Fibroblast of skin of left biceps (primary cell): ENCODE results near the gene SPSB4.

Source experiments
- DNase-seq, 2 experiments: peaks; one replicate each; pipeline ENCODE4 v3.0.0-alpha.2; 2013; ENCODE audit warnings: low read depth in 2 of 2

Gene SPSB4

DNA sequence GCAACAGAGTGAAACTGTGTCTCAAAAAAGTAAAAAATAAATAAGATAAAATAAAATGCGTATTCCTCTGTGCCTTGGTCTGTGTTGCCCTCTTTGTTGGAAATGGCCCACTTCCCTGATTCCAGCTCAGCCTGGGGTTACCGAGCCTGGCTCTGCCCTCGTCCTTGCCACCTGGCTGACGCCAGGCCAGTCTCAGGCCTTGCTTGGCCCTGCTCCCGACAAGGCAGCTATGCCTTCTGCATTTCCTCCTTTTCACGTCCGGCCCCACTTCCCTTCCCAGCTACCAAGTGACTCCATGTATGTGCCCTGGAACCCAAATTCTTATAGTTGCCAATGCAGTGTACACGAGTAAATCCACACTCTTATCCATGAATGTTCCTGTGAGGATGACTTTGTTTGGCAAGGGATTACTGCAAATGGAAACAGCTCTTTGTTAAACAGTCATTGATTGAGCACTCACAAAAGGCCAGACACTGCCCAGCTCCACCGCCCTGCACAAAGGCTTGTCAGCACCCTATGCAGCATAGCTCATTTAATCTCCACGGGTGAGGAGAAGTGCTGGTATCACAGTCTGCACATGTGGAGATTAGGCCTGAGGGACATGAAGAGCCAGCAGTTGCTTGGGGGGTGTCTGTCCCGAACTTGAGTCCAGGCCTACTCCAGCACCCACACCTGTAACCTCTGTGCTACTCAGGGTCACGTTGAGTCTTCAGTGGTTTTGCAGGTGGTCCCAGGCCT is 25.1 kb downstream of the SPSB4 start:
- DNase-seq = no peak

DNA sequence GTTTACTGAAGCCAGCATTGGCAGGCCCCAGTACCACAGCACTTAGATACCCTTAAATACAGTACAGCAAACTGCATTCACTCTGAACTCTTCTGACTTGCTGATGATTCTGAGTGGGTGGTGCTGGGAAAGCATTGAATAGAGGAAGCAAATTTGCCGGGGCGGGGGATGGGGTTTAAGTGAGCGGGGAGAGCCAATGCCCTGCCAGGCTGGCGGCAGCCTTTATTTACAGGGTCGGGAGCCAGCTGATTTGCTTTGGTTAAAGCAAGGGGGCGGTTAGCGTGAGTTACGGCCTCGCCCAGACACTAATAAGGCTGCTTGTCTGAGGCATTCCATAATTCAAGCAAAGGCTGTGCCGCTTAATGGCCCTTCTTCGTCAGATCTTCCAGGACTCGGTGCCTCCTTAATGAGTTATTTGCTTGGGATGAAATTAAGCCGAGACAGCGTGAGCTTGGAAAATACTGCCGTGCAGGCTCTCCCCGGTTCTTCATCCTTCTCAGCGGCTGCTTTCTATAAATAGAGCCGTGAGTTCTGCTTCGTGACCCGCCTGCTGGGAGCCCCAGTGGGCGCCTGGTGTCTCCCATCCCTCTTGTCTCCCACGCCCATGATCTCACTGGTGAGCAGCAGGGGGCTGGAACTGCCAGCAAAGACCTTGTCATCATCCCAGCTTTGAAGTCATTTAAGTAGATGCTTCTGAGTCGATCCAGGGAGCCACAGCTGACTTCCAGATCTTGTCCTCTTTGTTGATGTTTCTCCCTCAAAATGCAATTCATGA is 25.8 kb downstream of the SPSB4 start:
- no peak for DNase-seq

DNA sequence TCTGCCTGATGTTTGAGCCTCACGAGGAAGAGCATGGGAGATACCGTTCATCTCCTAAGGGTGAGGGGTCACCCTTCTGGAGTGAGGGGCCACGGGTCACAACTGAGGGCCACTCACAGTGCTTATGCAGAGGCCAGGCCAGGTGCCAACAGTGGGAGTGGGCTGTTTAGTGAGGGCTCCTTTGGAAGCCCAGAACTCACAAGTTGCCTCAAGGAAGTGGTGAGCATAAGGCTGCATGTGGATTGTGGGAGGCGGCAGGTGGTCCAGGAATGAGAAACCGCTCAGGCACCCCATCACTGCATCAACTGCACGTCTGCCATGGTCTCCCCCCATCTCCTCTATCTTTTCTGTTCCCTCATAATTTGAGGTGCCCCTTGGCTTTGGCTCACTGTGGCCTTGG is 26.5 kb downstream of the SPSB4 start:
- no peak for DNase-seq

DNA sequence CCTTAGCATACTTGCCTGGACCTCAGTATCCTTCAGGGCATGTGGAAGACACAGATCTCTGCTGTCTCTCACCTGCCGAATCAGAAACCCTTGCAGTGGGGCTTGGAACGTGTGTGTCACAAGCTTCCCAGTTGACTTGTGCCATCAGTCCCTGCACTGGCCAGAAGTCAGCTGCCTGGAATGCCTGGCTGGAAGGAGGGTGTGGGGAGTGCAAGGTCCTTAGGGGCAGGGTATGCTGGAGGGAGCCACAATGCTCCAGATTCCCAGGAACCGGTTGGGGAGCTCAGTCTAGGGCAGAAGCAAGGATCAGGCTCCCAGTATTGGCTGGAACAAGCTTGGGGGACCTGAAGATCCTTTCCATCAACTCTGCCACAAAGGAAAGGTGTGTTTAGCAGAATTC is 27.1 kb downstream of the SPSB4 start:
- no peak for DNase-seq

DNA sequence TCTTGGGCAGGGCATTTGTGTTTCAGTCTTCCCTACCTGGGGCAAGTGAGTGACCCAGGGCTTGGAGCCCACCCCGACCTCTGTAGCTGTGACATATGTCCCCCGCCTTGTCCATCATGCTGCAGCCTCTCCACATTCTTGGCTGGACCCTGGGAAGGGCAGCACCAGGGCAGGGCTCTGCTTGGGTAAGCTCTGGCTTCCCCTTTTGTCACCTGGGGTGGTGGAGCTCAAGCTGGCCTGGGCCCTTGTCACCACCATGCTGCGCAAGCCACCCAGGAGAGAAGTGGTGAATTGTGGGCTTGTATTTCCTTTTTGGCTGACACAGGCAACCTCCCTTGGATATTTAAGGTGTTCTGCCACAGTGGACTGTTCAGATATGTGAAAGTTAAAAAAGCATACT is 29.3 kb downstream of the SPSB4 start:
- DNase-seq = no peak

DNA sequence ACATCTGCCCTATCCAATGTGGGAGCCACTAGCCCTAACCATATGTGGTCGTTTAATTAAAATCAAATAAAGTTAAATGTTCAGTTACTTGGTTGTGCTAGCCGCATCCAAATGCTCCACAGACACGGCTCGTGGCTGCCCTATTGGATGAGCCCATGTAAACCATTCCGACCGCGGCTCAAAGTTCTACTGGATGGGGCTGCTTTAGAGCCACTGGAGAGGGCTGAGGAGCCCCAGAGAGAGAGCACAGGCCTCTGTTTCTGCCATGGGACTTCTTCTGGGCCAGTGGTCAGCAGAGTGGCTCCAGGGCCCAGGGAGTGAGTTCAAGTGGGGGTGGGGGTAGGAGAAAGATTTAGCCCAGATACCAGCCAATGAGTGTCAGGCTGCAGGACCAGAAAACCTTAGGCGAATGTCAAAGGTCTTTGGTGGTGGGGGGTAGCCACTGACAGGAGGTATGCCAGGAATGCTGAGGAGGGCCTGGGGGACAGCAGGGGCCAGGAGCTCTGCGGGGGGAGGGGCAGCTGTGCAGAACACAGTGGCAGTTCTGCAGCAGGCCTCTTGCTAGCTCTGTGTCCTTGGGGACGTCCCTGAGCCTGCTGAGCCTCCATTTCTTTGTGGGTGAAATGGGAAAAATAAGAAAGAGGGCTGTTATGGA is 30.1 kb downstream of the SPSB4 start:
- DNase-seq = no peak

DNA sequence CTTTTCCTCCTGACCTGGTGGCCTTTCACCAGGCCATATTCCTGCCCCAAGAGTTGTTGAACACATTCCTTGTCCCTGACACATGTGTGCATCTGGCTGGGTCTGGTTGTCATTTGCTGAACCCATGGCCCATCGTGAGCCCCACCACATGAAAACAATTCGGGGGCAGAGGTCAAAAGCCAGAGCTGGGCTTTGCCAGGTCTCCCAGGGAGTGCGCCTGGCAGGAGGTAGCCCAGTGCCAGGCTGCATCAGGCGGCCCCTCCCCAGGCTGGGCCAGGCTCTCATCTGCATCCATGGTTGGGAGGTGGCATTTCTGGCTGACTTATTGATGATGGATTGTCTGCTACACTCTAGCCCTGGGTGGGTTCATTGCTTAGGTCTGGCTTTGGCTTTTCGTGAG is 30.9 kb downstream of the SPSB4 start:
- DNase-seq = no peak

- DNase-seq = no peak
Observed at GRCh38 chr3:141083226-141083625, 32.1 kb downstream of the SPSB4 start.

DNA sequence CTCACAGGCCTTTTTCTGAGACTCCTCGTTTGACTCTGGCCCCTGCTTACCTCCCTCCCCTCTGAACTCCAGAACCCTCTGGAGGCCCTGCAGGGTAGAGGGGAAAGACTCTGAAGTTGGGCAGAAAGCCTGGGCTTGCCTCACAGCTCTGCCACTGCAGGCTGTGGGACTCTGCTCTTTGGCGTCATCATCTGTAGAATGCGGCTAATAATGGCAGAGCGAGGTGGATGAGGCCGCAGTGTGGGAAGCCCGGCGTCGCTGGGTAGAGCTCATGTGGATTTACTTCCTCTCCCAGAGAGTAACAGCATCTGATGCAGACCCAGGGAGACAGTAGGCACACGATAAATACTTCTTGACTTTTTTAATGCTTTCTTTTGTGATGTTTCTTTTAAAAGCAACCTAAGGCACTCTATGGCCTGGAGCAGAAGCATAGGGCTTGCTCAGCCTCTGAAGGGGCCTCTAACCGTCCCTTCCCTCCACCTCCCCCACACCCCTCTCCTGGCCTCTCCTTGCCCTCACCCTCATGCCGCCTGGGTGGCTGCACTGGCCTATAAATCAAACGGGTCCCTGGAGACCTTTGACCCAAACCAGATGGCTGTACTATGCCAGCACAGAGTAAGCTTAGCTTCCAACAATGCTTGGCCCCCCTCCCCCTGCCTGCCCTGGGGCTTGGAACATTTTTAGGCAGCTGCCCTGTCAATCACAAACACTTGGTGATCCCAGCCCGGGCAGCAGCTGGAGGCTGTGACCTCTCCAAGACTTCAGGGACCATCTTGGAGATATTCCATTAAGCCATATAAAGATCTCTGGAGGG is 32.9 kb downstream of the SPSB4 start:
- DNase-seq = no peak

DNA sequence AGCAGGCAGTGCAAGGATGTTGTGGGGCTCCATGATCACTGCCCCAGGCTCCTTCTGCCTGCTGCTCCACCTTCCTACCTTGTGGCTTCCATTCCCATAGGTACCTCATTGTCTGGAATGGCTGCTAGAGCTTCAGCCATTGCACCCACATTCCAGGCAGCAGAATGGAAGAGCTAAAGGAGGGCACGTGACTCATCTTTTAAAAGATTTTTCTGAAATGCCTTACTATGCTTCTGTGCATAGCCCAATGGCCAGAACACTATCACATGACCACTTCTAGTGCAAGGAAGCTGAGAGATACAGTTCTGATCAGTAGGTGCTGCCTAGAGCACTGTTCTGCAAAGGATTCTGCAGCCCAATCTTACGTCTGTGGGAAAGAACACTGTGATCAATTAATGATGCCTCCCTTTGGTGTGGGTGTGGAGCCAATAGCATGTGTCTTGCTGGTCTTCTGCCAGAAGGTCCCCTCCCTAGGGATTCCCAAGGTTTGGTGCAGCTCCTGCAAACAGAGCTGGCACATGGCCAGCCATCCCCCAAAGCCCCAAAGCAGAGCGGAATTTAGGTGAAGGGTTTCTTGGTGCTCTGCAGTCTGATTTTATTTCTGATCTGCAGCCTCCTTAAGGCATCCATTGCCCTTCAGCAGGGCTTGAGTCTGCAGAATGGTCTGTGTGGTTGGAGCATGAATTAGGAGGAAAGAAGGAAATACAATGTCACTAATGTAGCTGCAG is 34.4 kb downstream of the SPSB4 start:
- DNase-seq = no peak

- no peak for DNase-seq
Observed at GRCh38 chr3:141086188-141086587, 35.0 kb downstream of the SPSB4 start.

GRCh38 chr3:141087076-141087777 is 36.1 kb downstream of the SPSB4 start:
- no peak for DNase-seq

GRCh38 chr3:141087778-141088130 is 36.6 kb downstream of the SPSB4 start:
- no peak for DNase-seq

- DNase-seq = no peak
Observed at GRCh38 chr3:141089339-141090152, 38.4 kb downstream of the SPSB4 start.

DNA sequence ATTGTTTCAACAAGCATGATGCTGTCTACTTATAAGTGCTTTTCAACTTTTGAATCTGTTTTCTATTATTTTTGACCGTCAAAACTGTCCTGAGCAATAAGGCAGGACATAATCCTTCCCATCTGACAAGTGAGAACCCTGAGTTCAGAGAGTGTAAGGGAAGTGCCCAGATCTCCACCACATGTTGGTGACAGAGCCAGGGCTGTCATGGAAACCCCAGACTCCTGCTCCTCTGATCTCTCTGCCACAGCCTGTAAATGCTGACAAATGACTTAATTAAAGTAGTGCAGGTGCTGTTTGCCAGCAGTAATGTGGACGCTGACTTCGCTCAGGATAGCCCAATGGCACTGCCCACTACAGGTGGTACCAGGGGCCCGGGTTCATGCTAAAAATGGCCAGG is 40.3 kb downstream of the SPSB4 start:
- DNase-seq = no peak

GRCh38 chr3:141092663-141093062 is 41.5 kb downstream of the SPSB4 start:
- no peak for DNase-seq

- DNase-seq = no peak
Observed at GRCh38 chr3:141093397-141093796, 42.2 kb downstream of the SPSB4 start.

DNA sequence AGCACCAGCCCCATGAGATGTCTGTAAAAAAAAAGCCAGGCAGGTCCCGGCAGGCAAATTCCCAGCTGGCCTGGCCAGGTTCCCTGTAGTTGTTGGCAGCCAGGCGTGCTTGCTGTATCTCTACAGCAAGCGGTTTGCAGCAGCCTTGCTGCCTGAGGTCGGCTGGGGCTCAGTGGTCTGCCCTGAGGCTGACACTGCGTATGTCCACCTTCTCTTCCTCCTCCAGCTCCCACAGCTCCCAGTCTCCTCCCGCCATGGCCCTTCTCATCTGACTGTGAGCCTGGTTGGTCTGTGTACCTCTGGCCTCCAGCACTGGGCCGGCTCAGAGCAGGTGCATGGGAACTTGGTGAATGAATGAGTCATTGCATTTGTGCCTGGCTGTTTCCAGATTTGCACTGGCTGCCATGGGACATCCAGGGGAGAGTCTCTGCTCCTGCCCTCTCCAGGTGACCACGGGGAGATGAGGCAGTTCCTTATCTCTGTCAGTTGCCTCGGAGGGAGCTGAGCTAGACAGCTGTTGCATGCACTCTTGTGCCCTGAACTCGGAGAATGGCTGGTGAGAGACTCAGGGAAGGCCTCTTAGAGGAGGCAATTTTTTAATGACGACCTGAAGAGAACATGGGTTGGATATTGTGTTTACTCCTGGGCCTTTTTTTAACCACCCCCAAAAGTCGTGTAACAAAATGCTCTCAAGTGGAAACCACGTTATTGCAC is 43.0 kb downstream of the SPSB4 start:
- DNase-seq = no peak
